ENCODE results near the gene LITAF.

Gene LITAF

DNA sequence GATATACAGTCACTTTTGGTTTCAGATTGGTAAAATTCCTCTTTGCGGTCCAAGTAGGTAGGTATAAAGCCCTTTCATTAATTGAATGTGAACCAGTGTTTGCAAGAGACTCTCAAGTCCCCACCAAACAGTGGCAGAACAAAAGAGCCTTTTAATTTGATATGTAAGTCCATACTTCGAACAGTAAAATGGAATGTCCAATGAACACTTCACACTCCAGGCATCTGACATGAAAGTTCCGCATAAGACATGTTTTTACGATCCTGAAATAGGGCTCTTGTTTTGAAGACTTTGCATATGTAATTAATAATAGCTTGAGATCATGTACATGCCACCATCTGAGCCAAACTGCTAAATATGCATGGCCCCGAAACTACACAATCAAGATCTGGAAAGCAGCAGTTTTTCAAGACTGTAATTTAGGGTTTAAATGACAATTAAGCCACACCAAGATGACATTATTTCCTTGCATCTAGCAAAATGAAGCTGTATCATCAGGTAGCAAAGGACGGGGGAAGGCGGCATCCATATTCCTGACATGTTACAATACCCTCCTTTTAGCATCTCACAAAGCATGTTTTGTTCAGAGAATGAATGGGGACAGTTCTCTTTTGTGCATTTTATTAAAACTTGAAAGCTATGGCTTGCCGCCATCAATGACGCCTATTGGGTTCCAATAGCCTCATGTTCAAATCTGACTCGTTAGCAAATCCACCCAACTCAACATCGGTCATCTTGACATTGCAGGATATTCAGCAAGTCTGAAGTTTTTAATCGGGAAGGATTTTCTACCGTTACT, 39.4 kb downstream of the LITAF start:
- DNase-seq: no peak

GRCh38 chr16:11546608-11547061, 40.1 kb downstream of the LITAF start:
- no peak for DNase-seq

DNA sequence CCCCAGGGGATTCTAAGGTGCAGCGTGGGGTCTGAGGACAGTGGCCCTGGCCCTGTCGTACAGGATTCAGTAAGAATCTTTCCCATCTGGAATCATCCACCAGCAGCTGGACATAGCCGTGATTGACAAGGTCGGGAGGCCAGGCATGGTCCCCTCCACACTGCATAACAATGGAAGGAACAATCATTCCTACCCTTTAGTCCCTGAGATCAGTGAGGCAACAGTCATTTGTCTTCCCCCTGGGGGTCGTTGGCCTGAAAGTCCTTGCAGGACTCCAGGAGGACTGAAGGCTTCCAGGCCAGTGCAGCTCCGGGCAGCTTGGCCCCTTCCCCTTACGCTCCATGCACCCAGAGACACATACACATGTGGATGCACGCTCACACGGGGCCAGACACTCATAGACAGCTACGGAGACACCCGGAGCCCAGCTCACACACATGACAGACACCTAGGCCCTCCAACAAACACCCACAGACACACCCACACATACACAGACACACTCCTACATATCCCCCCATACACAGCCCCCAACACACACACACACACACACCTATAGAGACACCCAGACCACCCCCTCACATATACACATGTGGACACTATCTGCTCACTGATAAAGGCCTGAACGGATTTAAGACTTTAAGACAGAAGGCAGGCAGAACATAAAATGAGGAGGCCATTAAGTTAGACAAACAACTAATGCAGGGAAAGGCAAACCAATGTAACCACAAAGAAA, 42.9 kb downstream of the LITAF start:
- DNase-seq: no peak

DNA sequence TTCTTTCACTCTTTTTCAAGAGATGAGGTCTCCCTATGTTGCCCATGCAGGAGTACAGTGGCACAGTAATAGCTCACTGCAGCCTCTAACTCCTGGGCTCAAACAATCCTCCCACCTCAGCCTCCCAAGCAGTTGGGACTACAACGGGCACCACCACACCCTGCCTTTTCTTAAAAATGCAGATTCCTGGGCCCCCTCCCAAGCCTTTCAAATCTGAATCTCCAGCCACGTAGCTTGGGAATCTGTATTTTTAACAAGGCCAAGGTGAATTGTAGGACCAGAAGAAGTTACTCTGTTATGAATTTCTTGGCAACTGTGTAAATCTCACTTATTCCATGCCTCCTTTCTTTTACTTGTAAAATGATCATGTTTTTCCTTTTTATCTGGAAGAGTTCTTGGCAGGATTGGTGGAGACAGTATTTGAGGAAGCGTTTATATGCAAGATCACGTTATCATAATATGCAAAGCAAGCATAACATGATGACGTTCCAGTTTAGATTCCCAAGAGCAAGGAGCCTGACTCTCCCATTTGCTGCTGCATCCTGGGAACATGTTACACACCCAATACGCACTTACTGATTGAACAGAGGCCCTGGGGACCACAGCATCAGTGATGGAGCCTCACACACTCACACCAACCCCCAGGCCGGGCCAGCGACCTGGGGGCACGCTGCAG, 44.5 kb downstream of the LITAF start:
- no peak for DNase-seq

- DNase-seq: no peak
These were observed 47.1 kb downstream of the LITAF start for GRCh38 chr16:11539641-11540050.

DNA sequence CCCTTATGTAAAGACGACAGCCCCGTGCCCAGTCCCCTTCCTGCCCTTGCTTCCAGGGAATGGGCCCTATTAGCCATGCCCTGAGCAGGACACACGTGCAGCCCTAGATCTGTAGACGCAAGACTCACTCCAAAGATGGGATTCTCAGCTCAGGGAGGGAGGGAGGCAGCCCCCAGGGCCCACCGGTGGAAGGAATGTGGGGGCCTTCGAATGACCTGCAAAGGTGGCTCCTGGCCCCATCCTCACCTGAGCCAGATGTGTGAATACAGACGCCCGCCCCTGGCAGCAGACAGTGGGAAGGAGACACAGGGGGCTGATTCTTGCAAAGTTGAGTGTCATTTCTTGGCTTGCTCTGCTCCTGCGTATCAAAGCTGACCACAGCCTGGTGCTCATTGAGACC, 47.8 kb downstream of the LITAF start:
- no peak for DNase-seq

GRCh38 chr16:11536104-11536866, 50.4 kb downstream of the LITAF start:
- DNase-seq: no peak

GRCh38 chr16:11535494-11535893, 51.2 kb downstream of the LITAF start:
- no peak for DNase-seq

DNA sequence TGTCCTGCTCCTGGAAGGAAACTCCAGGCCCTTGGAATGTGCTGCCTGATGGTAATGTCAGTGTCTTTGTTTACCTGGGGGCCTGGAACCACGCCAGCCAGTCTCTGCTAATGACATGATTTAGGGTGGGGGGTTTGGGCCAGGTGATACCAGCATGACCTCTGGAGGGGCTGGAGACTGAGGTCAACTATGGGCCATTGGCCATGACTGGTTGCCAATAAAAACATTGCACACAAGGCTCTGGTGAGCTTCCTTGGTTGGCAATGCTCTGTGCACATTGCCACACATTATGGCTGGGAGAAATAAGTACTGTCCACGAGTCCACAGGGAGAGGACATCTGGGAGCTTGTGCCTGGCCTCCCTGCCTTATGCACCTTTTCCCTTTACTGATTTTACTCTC, 52.5 kb downstream of the LITAF start:
- no peak for DNase-seq

DNA sequence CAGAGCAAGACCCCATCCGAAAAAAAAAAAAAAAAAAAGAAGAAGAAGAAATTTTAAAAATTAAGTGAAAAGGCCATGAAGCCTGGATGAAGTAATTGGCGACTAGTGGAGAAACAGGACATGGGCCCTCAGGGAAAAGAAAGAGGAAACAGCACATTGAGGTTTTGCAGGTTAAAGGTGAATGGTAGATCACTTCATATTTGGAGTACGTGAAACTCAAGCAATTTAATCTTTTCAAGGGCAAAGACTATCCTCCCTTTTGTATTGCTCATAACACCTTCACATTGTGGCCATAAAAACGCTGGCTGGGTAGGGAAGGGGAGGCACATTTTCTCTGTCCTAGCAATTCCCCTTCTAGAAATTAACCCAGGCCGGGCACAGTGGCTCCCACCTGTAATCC, 53.1 kb downstream of the LITAF start:
- DNase-seq: no peak

GRCh38 chr16:11530171-11530940, 56.4 kb downstream of the LITAF start:
- no peak for DNase-seq

DNA sequence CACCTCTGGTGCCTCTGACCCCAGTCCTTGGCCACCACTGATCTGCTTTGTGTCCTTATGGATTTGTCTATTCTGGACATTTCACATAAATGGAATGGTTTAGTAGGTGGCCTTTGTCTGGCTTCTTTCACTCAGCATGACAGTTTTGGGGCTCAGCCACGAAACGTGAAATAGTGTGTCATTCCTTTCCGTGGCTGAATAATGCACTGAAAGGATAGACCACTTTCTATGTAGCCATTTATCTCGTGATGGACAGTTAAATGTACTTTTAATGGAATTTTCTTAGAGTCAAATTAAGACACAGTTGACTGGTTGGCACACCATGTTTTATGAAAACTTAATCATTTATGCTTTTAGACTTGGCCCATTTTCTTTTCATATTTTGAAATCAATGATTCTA, 57.4 kb downstream of the LITAF start:
- no peak for DNase-seq

- DNase-seq: no peak
These were observed 58.7 kb downstream of the LITAF start for GRCh38 chr16:11528053-11528452.

DNA sequence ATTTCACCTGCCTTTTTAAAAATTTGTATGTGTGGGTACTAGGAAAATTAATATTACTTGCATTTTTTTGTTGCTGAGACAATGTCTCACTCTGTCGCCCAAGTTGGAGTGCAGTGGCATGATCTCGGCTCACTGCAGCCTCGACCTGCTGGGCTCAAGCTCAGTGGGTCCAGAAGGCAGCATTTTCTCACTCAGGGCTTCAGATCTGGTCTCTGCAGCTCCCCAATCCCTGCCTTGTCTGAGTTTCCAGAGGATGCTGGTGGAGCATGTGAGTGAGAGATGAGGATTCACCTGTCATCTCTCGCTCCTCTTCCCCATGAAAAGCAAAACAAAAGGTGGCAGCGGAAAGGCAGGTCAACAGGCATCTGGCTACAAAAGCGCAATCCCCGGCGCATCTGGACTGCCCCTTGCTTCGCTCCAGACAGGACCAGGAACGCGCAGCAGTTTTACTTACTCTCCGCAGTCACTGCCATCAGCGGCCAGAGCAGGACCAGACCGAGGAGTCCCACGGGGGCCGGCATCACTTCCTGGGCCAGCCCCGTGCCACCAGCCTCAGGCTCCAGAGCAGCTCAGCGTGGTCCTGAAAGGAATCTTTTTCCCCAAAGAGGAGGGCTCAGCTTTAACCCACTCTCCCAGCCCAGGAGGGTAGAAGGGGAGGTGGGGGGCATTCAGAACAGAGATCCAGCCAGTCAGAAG, 59.9 kb downstream of the LITAF start:
- DNase-seq: no peak

DNA sequence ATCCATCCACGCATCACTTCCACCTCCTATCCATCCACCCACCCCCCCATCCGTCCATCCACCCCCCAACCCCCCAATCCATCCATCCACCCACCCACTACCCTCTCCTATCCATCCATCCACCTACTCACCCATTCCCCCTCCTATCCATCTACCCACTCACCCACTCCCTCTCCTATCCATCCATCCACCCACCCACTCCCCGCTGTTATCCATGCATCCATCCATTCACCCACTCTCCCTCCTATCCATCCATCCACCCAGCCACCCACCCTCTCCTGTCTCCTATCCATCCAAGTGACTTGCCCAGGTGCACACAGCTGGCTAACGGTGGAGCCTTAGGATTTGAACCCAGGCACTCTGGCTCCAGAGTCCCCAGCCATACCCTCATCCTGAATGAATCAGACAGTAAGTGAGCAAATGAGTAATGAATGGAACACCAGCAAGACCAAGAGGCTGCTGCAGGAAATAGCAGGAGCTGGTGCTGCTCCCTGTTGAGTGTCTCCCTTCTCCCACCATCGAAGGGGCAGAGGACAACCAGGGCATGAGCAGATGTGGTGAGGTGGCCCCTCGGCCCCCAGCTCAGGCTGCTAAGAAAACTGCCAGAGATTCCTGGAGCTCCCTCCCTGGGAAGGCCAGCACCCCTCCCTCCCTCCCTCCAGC, 62.5 kb downstream of the LITAF start:
- DNase-seq: no peak

DNA sequence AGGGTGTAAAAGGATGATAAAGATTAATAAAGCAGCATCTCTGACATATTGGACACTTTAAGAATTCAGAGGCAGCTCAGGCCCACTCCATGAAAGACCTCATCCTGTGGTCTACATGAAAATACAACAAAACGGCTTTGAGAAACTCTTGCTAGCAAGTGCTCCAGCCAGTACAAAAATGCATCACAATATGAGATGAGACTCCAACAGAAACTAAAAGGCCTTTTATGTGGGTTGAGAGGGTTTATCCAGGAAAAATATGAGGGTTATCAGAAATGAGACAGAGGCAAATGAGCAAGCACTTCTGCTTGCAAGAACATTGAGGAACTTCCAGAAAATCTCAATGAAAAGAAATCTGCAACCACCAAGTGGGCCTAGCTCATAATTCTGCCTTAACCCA, 65.7 kb downstream of the LITAF start:
- DNase-seq: no peak

DNA sequence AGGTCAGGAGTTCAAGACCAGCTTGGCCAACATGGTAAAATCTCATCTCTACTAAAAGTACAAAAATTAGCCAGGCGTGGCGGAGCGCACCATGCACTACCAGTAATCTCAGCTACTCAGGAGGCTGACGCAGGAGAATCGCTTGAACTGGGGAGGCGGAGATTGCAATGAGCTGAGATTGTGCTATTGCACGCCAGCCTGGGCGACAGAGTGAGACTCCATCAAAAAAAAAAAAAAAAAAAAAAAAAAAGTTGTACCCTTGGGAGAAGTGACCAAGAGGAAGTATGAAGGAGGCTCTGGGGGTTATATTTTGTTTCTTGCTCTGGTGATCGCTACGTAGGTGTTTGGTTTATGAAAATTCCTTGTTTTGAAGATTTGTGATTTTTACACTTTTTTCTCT, 66.3 kb downstream of the LITAF start:
- no peak for DNase-seq

DNA sequence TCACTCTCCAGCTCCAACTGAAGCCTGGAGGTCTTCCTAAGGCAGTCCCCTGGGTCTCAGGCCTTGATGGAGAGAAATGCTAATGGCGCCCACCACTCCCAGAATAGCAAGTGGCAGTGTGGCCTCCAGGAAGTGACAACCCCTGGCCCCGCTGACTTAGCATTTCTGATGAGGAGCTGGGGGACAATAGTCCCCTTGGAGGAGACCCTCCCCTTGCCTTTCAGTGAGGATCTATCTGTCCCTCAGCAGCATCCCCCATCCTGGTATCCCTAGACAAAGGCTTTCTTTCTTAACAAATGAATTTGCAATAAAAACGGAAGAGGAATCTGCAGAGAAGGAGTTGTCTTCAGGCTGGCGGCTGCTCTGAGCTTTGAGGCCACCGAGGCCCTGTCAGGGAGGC, 68.8 kb downstream of the LITAF start:
- no peak for DNase-seq

DNA sequence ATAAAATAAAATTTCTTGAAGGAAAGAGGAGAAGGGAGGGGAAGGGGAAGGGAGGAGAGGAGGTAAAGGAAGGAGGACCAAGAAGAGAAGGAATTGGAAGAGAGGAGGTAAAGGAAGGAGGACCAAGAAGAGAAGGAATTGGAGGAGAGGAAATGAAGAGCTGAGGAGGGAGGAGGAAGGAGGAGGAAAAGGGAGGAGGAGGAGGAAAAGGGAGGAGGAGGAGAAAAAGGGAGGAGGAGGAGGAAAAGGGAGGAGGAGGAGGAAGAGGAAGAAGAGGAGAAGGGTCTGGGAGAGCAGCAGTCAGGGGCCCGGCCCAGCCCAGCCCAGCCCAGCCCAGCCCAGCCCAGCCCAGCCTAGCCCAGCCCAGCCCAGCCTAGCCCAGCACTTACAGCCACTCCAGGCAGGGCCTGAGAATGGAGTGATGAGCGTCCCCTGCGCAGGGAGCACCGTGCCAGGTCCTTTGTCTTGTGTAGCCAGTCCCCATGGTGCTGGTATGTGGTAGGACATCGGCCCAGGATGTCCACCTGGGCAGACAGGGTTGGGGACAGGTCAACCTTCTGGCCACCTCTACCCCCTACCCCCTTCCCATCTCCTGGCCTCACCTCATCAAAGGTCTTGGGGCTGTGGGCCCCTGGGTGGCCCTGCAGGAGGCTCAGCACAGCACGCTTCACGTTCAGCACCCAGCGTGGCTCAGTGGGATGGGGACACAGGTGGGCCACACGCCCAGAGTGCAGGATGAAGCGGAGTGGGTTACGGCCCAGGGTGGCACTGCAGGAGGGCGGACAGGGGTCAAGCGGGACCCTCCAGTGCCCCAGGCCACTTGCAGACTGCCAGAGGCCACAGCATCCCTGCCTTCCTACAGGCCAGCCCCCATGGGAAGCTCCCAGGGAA, 70.9 kb downstream of the LITAF start:
- no peak for DNase-seq

- no peak for DNase-seq
These were observed 72.4 kb downstream of the LITAF start for GRCh38 chr16:11514283-11514682.

All from activated T-cell treated with anti-CD3 and anti-CD28 coated beads, Interleukin-2, amount 50 U/mL, for 48 hours (primary cell).